ENCODE measurements around the gene ADRB2.

GRCh38 chr5:148853868-148854267 is 27.5 kb downstream of the ADRB2 start:
- TF ChIP-seq, protein P1, sequence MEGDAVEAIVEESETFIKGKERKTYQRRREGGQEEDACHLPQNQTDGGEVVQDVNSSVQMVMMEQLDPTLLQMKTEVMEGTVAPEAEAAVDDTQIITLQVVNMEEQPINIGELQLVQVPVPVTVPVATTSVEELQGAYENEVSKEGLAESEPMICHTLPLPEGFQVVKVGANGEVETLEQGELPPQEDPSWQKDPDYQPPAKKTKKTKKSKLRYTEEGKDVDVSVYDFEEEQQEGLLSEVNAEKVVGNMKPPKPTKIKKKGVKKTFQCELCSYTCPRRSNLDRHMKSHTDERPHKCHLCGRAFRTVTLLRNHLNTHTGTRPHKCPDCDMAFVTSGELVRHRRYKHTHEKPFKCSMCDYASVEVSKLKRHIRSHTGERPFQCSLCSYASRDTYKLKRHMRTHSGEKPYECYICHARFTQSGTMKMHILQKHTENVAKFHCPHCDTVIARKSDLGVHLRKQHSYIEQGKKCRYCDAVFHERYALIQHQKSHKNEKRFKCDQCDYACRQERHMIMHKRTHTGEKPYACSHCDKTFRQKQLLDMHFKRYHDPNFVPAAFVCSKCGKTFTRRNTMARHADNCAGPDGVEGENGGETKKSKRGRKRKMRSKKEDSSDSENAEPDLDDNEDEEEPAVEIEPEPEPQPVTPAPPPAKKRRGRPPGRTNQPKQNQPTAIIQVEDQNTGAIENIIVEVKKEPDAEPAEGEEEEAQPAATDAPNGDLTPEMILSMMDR (IDR thresholded peaks at IDR 0.05; ENCODE audit: insufficient read depth, low read depth, low read length) = no peak
- TF ChIP-seq EZH2 (IDR thresholded peaks at IDR 0.05; ENCODE audit: insufficient read depth, low read length) = no peak

Measured in astrocyte (in vitro differentiated cells and primary cell).